H9 (cell line): Measurements from ENCODE around the gene KCNIP1. TPM values are rescaled to one million over a fixed set of nuclear protein-coding genes. Genes with fewer than 3 reads are reported as not detected.

ENCODE experiments used
- DNase-seq: peaks from one replicate; pipeline ENCODE4 v3.0.0-alpha.2; 2017
- H2AFZ ChIP-seq: one replicate; pipeline ENCODE4 v1.6.1; 2013; ENCODE audit warnings: mild to moderate bottlenecking, low read length, control low read depth, moderate library complexity
- H2AK5ac ChIP-seq: 2 replicates; pipeline ENCODE4 v1.6.1; 2013; ENCODE audit warnings: low read length, control low read depth, mixed read lengths; ENCODE audit not compliant: insufficient read length
- H2BK120ac ChIP-seq: one replicate; pipeline ENCODE4 v1.6.1; 2013; ENCODE audit warnings: low read depth, mild to moderate bottlenecking, low read length, control low read depth, inconsistent platforms; ENCODE audit not compliant: poor library complexity, severe bottlenecking
- H2BK12ac ChIP-seq: 2 replicates; pipeline ENCODE4 v1.6.1; 2013; ENCODE audit warnings: low read length, control low read depth, mixed read lengths, low read depth; ENCODE audit not compliant: insufficient read length
- H2BK15ac ChIP-seq: 2 replicates; pipeline ENCODE4 v1.6.1; 2013; ENCODE audit warnings: low read depth, low read length, control low read depth
- H2BK20ac ChIP-seq: one replicate; pipeline ENCODE4 v1.6.1; 2013; ENCODE audit warnings: low read depth, mild to moderate bottlenecking, low read length, control low read depth, inconsistent platforms; ENCODE audit not compliant: poor library complexity, severe bottlenecking
- H2BK5ac ChIP-seq: 2 replicates; pipeline ENCODE4 v1.6.1; 2013; ENCODE audit warnings: low read length, control low read depth, mixed read lengths; ENCODE audit not compliant: insufficient read length
- H3K14ac ChIP-seq: 2 replicates; pipeline ENCODE4 v1.6.1; 2013; ENCODE audit warnings: low read length, control low read depth; ENCODE audit not compliant: insufficient read depth
- H3K18ac ChIP-seq: 2 replicates; pipeline ENCODE4 v1.6.1; 2013; ENCODE audit warnings: low read depth, mild to moderate bottlenecking, mixed read lengths, low read length, control low read depth; ENCODE audit not compliant: insufficient read length
- H3K23ac ChIP-seq: 2 replicates; pipeline ENCODE4 v1.6.1; 2013; ENCODE audit warnings: low read length, control low read depth, mixed read lengths, low read depth; ENCODE audit not compliant: insufficient read length
- H3K23me2 ChIP-seq: 2 replicates; pipeline ENCODE4 v1.6.1; 2013; ENCODE audit warnings: low read depth, mild to moderate bottlenecking, mixed read lengths, low read length, control low read depth; ENCODE audit not compliant: insufficient read length, poor library complexity, severe bottlenecking
- H3K27ac ChIP-seq: 2 replicates; pipeline ENCODE4 v1.5.1; 2013; ENCODE audit warnings: low read length, control low read depth, mixed read lengths, low read depth; ENCODE audit not compliant: insufficient read length
- H3K27me3 ChIP-seq: 2 replicates; pipeline ENCODE4 v1.6.1; 2013; ENCODE audit warnings: low read length, control low read depth, inconsistent platforms; ENCODE audit not compliant: insufficient read depth
- H3K4ac ChIP-seq: 2 replicates; pipeline ENCODE4 v1.6.1; 2013; ENCODE audit warnings: low read depth, mild to moderate bottlenecking, control low read depth, inconsistent platforms, low read length, moderate library complexity
- H3K4me1 ChIP-seq: 2 replicates; pipeline ENCODE4 v1.6.1; 2013; ENCODE audit warnings: low read length, control low read depth, inconsistent platforms; ENCODE audit not compliant: insufficient read depth
- H3K4me2 ChIP-seq: 2 replicates; pipeline ENCODE4 v1.6.1; 2013; ENCODE audit warnings: low read length, control low read depth, mixed read lengths; ENCODE audit not compliant: insufficient read length, insufficient read depth
- H3K56ac ChIP-seq: 2 replicates; pipeline ENCODE4 v1.6.1; 2013; ENCODE audit warnings: low read depth, mild to moderate bottlenecking, mixed read lengths, low read length, control low read depth; ENCODE audit not compliant: insufficient read length
- H3K79me1 ChIP-seq: 2 replicates; pipeline ENCODE4 v1.6.1; 2013; ENCODE audit warnings: low read depth, mild to moderate bottlenecking, moderate library complexity, low read length, control low read depth, inconsistent platforms; ENCODE audit not compliant: insufficient read depth, poor library complexity, severe bottlenecking
- H3K79me2 ChIP-seq: 2 replicates; pipeline ENCODE4 v1.6.1; 2013; ENCODE audit warnings: low read length, control low read depth, inconsistent platforms; ENCODE audit not compliant: insufficient read depth
- H3K9ac ChIP-seq: 2 replicates; pipeline ENCODE4 v1.6.1; 2013; ENCODE audit warnings: low read length, control low read depth, mixed read lengths; ENCODE audit not compliant: insufficient read length; ENCODE audit errors: extremely low read depth
- H3K9me3 ChIP-seq: one replicate; pipeline ENCODE4 v1.6.1; 2013; ENCODE audit warnings: low read depth, low read length, inconsistent platforms; ENCODE audit not compliant: control insufficient read depth
- H3T11ph ChIP-seq: one replicate; pipeline ENCODE4 v1.6.1; 2013; ENCODE audit warnings: mild to moderate bottlenecking, low read length, control low read depth, inconsistent platforms
- H4K20me1 ChIP-seq: one replicate; pipeline ENCODE4 v1.6.1; 2013; ENCODE audit not compliant: control insufficient read depth, insufficient read length, insufficient read depth
- H4K5ac ChIP-seq: 2 replicates; pipeline ENCODE4 v1.6.1; 2013; ENCODE audit warnings: low read depth, mild to moderate bottlenecking, mixed read lengths, low read length, control low read depth; ENCODE audit not compliant: insufficient read length
- H4K8ac ChIP-seq: replicated peaks from 2 replicates; pipeline ENCODE4 v1.6.1; 2013; ENCODE audit warnings: low read length, control low read depth, mixed read lengths, low read depth; ENCODE audit not compliant: insufficient read length
- H4K91ac ChIP-seq: 2 replicates; pipeline ENCODE4 v1.6.1; 2013; ENCODE audit warnings: low read depth, mild to moderate bottlenecking, moderate library complexity, mixed read lengths, low read length, control low read depth; ENCODE audit not compliant: insufficient read length
- H3K27ac Mint-ChIP-seq, 3 experiments: 2 replicates in 2 of 3; 3 replicates in 1 of 3; pipeline ENCODE4 v1.8.0; 2020 to 2021; ENCODE audit warnings: mixed read lengths in 3 of 3, mild to moderate bottlenecking in 1 of 3, moderate library complexity in 1 of 3
- H3K27me3 Mint-ChIP-seq: 2 replicates; pipeline ENCODE4 v1.8.0; 2021; ENCODE audit warnings: low read depth, mild to moderate bottlenecking, moderate library complexity, mixed read lengths
- H3K36me3 Mint-ChIP-seq, 3 experiments: 2 replicates in 2 of 3; 3 replicates in 1 of 3; pipeline ENCODE4 v1.8.0; 2020 to 2021; ENCODE audit warnings: low read depth in 3 of 3, mixed read lengths in 3 of 3; ENCODE audit not compliant: insufficient read depth in 1 of 3
- H3K4me1 Mint-ChIP-seq, 2 experiments: 2 replicates each; pipeline ENCODE4 v1.8.0; 2020; ENCODE audit warnings: mixed read lengths in 2 of 2
- H3K4me3 Mint-ChIP-seq, 2 experiments: 2 replicates in 1 of 2; 3 replicates in 1 of 2; pipeline ENCODE4 v1.8.0; 2020 to 2021; ENCODE audit warnings: mild to moderate bottlenecking in 2 of 2, mixed read lengths in 2 of 2, moderate library complexity in 1 of 2
- H3K9me3 Mint-ChIP-seq, 2 experiments: 2 replicates in 1 of 2; 3 replicates in 1 of 2; pipeline ENCODE4 v1.8.0; 2020; ENCODE audit warnings: mild to moderate bottlenecking in 2 of 2, mixed read lengths in 2 of 2, moderate library complexity in 1 of 2
- CTCF ChIP-seq: fragments of 200-600 bp; sonication (generic); conservative IDR thresholded peaks from 3 replicates; pipeline ENCODE4 v1.8.0; 2021; ENCODE audit warnings: antibody characterized with exemption, mild to moderate bottlenecking
- WGBS: extraction: QIAGEN DNeasy Blood & Tissue Kit; methylation state at CpG from one replicate; pipeline ENCODE4 v1.1.7; 2013; ENCODE audit warnings: missing lambda C conversion rate, low lambda C conversion rate, mixed read lengths; ENCODE audit not compliant: insufficient read length; ENCODE audit errors: extremely low coverage; 5-methylcytosine and 5-hydroxymethylcytosine counted together
- total RNA-seq: library from RNA; stranded (reverse); gene quantifications from 2 replicates; pipeline ENCODE4 v1.2.1, GENCODE V29; 2021

The KCNIP1 gene
- total RNA-seq, 1 experiment from 2014 or later, result 0.63 TPM

GRCh38 chr5:170628691-170629565 lies 125.1 kb downstream of the KCNIP1 start:
- Mint-ChIP-seq H3K4me3 (no peak overlapping the region), H3K4me1 (peaks cover 31 to 43% of the 10 kb centered on the region in 2 experiments), H3K27me3 (peaks cover 21% of the 10 kb centered on the region), H3K36me3 (no peaks in the 10 kb centered on the region), H3K9me3 (no peaks in the 10 kb centered on the region), H3K27ac (no peak overlapping the region)
- Histone ChIP-seq H2BK20ac (no peak overlapping the region), H3T11ph (no peak overlapping the region), H3K9me3 (no peaks in the 10 kb centered on the region), H3K23ac (no peak overlapping the region), H3K23me2 (peaks cover 8% of the 10 kb centered on the region), H3K4ac (no peak overlapping the region), H3K56ac (no peak overlapping the region), H4K8ac (no peak overlapping the region), H3K4me1 (peaks cover 4% of the 10 kb centered on the region), H3K4me2 (no peak overlapping the region), H2BK5ac (no peak overlapping the region), H3K27ac (no peak overlapping the region), H3K9ac (no peak overlapping the region), H3K14ac (no peak overlapping the region), H3K18ac (no peak overlapping the region), H2BK12ac (no peak overlapping the region), H3K79me1 (no peaks in the 10 kb centered on the region), H4K20me1 (no peaks in the 10 kb centered on the region), H3K27me3 (no peaks in the 10 kb centered on the region), H3K79me2 (no peaks in the 10 kb centered on the region), H4K91ac (no peak overlapping the region), H2AK5ac (no peak overlapping the region), H4K5ac (no peak overlapping the region), H2BK15ac (no peak overlapping the region), H2BK120ac (no peak overlapping the region), H2AFZ (no peak overlapping the region)
- no CpG with 5 or more reads among the region's 19 CpGs for WGBS
- no peak for TF ChIP-seq CTCF
- no peak for DNase-seq
